ENCODE results near the gene OLFML2B.

Gene OLFML2B

DNA sequence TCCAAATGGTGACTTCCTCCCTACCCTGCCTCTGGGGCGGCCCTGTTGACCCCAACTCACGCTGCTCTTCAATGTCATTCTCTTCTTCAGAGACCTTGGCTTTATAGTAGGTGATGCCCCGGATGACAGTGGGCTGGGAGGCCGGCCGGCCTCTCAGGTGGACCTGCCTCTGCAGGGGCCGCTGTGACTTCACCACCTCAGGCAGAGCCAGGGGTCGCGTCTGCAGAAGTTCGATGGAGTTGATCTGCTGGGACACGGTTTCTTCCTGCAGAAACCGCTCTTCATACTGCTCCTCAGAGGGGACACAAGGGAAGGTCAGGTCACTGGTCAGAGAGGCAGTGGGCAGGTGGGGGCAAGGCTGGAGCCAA lies 23.6 kb downstream of the OLFML2B start:
- no peak for DNase-seq (ENCODE audit: low spot score)
- POLR2A ChIA-PET (ENCODE audit: low non-redundant PET): no interaction called here
- no peak overlapping the region for H3K27ac ChIP-seq
- TF ChIP-seq, protein P1, sequence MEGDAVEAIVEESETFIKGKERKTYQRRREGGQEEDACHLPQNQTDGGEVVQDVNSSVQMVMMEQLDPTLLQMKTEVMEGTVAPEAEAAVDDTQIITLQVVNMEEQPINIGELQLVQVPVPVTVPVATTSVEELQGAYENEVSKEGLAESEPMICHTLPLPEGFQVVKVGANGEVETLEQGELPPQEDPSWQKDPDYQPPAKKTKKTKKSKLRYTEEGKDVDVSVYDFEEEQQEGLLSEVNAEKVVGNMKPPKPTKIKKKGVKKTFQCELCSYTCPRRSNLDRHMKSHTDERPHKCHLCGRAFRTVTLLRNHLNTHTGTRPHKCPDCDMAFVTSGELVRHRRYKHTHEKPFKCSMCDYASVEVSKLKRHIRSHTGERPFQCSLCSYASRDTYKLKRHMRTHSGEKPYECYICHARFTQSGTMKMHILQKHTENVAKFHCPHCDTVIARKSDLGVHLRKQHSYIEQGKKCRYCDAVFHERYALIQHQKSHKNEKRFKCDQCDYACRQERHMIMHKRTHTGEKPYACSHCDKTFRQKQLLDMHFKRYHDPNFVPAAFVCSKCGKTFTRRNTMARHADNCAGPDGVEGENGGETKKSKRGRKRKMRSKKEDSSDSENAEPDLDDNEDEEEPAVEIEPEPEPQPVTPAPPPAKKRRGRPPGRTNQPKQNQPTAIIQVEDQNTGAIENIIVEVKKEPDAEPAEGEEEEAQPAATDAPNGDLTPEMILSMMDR (conservative IDR thresholded peaks at IDR 0.05; ENCODE audit: low read depth): no peak
- CTCF ChIA-PET: interaction anchor here (0.8 kb wide), 1 partner anchor 169 kb away, joined by 4 read pairs; no protein-coding TSS in a partner anchor

DNA sequence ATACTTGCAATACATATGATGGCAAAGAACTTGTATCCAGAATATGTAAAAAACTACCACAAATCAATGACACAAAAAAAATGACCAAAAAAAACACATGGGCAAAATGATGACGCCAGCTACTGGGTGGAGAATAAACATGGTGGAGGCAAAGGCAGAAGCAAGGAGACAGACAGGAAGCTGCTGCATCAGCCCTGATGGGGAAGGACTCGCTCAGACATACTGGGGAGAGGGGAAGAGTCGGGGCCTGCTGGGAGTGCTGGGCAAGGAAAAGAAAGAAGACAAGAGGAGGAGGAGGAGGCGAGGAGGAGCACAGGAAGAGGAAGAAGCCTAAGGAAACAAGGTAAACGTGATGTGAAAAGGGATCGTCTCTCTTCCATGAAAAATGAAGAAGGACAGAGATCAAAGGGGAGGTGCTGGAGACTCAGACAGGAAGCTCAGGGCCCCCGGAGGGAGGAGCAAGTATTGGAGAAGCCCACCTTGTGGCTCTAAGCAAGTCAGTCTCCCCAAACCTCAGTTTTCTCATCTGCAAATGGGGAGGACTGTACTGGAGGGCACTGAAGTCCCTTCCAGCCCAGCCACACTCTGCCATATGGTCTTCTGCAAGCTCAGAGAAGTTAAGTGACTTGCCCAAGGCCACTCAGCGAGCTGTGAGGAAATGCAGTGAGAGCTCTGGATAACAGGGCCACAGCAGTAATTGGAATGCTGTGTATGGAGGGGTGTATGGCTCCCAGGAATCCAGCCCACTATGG lies 24.2 kb downstream of the OLFML2B start:
- TF ChIP-seq, protein P1 (conservative IDR thresholded peaks at IDR 0.05; ENCODE audit: low read depth): no peak
- POLR2A ChIA-PET (ENCODE audit: low non-redundant PET): no interaction called here

DNA sequence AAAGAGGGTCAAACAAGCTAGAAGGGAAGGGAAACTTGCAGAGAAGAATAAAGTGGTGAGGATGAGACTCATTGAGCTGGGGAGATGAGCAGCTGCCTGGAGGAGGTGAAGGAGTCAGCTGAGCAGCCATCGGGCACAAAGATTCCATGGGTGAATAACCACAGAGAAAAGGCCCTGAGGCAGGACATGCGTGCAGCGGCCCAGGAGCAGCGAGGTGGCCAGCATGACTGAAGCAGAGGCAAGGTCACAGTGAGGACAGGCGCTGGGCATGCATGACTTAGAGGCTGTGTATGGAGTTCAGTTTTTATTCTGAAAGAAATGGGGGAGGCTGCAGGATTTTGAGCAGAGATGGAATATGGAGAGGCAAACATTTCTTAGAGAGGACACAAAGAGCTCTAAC lies 24.9 kb downstream of the OLFML2B start:
- DNase-seq (ENCODE audit: low spot score): no peak
- ChIA-PET POLR2A (ENCODE audit: low non-redundant PET) (no interaction called here), CTCF (no interaction called here)
- TF ChIP-seq, protein P1 (conservative IDR thresholded peaks at IDR 0.05; ENCODE audit: low read depth): no peak
- H3K27ac ChIP-seq: no peak overlapping the region

More for the DNA sequence above, 24.2 kb downstream of the OLFML2B start:
- H3K27ac ChIP-seq: no peak overlapping the region
- no peak for DNase-seq (ENCODE audit: low spot score)
- CTCF ChIA-PET: no interaction called here

DNA sequence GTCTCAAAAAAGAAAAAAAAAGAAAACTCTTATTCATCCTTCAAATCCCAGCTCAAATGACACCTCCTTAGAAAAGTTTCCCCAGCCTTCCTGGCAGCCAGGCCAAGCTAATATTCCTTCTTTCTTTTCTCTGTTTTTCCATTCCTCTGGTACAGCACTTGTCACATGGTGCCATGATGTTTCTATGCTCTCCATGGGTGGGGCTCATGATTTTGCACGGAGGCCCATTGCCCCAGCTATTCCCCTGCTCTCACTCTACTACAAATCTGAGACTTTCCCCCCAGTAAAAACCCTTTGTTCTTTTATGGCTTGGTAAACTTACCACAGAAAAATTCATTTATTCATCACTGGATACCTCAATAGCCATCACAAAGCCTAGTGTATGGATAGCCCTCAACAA lies 26.5 kb downstream of the OLFML2B start:
- no peak overlapping the region for H3K27ac ChIP-seq
- TF ChIP-seq, protein P1 (conservative IDR thresholded peaks at IDR 0.05; ENCODE audit: low read depth): no peak
- no peak for DNase-seq (ENCODE audit: low spot score)
- CTCF ChIA-PET: interaction anchor here (0.7 kb wide), 1 partner anchor 182 kb away, joined by 3 read pairs; no protein-coding TSS in a partner anchor
- POLR2A ChIA-PET (ENCODE audit: low non-redundant PET): no interaction called here

DNA sequence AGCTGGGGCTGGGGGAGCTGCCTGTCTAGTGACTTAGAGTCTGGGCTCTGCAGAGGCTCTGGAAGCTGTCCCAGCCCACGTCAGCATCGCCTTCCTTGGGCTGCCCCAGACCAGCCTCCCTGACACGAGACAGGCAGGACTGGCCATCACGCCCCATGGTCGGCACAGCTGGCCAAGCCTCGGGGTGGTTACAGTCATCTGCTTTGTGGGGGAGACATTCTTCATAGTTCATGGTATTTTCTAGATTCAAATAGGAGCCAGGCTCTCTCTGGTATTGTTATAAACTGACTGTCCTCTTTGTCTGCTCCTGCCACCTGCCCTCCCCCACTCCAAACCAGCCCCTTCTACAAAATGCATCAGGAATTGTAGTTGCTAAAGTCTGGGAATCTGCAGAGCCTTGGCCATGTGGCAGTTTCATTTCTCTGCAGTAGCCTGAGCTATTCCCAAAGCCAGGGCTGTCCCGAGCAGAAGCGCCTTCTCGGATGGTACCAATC lies 29.4 kb downstream of the OLFML2B start:
- no peak overlapping the region for H3K27ac ChIP-seq
- ChIA-PET POLR2A (ENCODE audit: low non-redundant PET) (no interaction called here), CTCF (interaction anchor here (0.6 kb wide), 1 partner anchor 13 kb away, joined by 3 read pairs; no protein-coding TSS in a partner anchor)
- DNase-seq (ENCODE audit: low spot score): no peak
- TF ChIP-seq, protein P1 (conservative IDR thresholded peaks at IDR 0.05; ENCODE audit: low read depth): no peak

DNA sequence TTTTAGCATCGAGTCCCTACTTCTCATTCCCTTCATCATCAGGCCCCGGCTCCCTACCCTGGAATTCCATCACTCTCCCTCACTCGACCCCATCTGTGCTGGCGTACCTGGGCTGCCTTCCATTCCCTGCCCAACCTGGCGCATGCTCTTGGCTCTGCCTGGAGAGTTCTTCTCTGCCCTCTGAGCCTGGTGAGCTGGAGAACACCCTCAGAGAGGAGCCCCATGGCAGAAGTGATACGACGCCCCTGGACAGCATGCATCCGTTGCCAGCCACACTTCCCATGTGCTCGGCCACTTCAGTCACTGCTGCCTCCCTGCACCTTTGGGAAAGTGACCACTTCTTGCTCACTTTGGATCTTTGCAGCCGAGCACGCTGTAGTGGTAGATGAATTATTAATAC lies 30.1 kb downstream of the OLFML2B start:
- TF ChIP-seq, protein P1 (conservative IDR thresholded peaks at IDR 0.05; ENCODE audit: low read depth): no peak
- no peak overlapping the region for H3K27ac ChIP-seq
- DNase-seq (ENCODE audit: low spot score): no peak
- POLR2A ChIA-PET (ENCODE audit: low non-redundant PET): no interaction called here
- CTCF ChIA-PET: interaction anchor here (0.6 kb wide), 1 partner anchor 14 kb away, joined by 3 read pairs; no protein-coding TSS in a partner anchor
